Glutamatergic neuron (in vitro differentiated cells): ENCODE data around the gene REELD1. TPM values are rescaled to one million over a fixed set of nuclear protein-coding genes. Genes with fewer than 3 reads are reported as not detected.
A peak's percentile ranks its signal among the peaks of the same experiment; 100 is the strongest.

Source experiments
- DNase-seq: peaks from one replicate; pipeline ENCODE4 v3.0.0; 2022
- H3K27ac Mint-ChIP-seq: one replicate; pipeline ENCODE4 v1.8.0; 2020; ENCODE audit warnings: mild to moderate bottlenecking, mixed read lengths, inconsistent platforms; ENCODE audit not compliant: unreplicated experiment
- H3K27me3 Mint-ChIP-seq: one replicate; pipeline ENCODE4 v1.8.0; 2020; ENCODE audit warnings: mild to moderate bottlenecking, moderate library complexity, mixed read lengths, inconsistent platforms; ENCODE audit not compliant: unreplicated experiment
- H3K36me3 Mint-ChIP-seq: one replicate; pipeline ENCODE4 v1.8.0; 2020; ENCODE audit warnings: mild to moderate bottlenecking, mixed read lengths, inconsistent platforms; ENCODE audit not compliant: unreplicated experiment
- H3K4me1 Mint-ChIP-seq: one replicate; pipeline ENCODE4 v1.8.0; 2020; ENCODE audit warnings: mild to moderate bottlenecking, low read depth, mixed read lengths, inconsistent platforms; ENCODE audit not compliant: unreplicated experiment
- H3K4me3 Mint-ChIP-seq: one replicate; pipeline ENCODE4 v1.8.0; 2020; ENCODE audit warnings: mild to moderate bottlenecking, mixed read lengths, inconsistent platforms; ENCODE audit not compliant: unreplicated experiment
- H3K9me3 Mint-ChIP-seq: one replicate; pipeline ENCODE4 v1.8.0; 2020; ENCODE audit warnings: mild to moderate bottlenecking, moderate library complexity, mixed read lengths, inconsistent platforms; ENCODE audit not compliant: unreplicated experiment
- total RNA-seq: library from RNA; stranded (reverse); fragmentation: NEBNext Ultra II Directional; extraction: Animal tissue kit (Norgen Biotek cat#: 25700); gene quantifications from one replicate; pipeline ENCODE4 v1.2.1, GENCODE V29; 2021; ENCODE audit not compliant: unreplicated experiment
- TF ChIP-seq, protein P1 (sequence below): fragments of 200-600 bp; sonication (generic); IDR thresholded peaks from one replicate; pipeline ENCODE4 v1.5.0; 2021; ENCODE audit not compliant: partially characterized antibody, unreplicated experiment

The REELD1 gene
- total RNA-seq, 1 donor from 2014 or later: not detected

DNA sequence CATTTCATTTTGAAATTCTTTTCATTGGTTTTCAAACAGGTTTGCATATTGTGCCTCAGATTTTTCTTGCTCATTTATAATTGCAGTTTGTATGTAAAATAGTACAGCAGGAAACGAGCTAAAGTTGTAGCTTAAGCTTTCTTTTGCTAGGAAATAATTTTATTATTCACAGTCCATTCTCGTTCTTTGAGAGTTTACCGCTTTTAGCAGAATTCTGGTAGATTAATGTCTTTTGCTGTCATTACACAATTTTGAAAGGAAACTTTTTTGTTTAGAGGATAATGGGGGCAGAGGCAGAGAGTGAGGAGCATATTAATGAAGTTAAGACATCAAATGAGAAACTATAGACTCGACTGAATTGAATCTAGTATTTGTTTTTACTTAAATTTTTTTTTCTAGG lies 28.3 kb upstream of the REELD1 start:
- Mint-ChIP-seq H3K9me3 (no peaks in the 10 kb centered on the region), H3K27me3 (no peaks in the 10 kb centered on the region), H3K36me3 (no peaks in the 10 kb centered on the region), H3K4me3 (no peak overlapping the region), H3K27ac (no peak overlapping the region), H3K4me1 (peaks cover 7% of the 10 kb centered on the region)
- DNase-seq: no peak
- TF ChIP-seq, protein P1, sequence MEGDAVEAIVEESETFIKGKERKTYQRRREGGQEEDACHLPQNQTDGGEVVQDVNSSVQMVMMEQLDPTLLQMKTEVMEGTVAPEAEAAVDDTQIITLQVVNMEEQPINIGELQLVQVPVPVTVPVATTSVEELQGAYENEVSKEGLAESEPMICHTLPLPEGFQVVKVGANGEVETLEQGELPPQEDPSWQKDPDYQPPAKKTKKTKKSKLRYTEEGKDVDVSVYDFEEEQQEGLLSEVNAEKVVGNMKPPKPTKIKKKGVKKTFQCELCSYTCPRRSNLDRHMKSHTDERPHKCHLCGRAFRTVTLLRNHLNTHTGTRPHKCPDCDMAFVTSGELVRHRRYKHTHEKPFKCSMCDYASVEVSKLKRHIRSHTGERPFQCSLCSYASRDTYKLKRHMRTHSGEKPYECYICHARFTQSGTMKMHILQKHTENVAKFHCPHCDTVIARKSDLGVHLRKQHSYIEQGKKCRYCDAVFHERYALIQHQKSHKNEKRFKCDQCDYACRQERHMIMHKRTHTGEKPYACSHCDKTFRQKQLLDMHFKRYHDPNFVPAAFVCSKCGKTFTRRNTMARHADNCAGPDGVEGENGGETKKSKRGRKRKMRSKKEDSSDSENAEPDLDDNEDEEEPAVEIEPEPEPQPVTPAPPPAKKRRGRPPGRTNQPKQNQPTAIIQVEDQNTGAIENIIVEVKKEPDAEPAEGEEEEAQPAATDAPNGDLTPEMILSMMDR: no peak

DNA sequence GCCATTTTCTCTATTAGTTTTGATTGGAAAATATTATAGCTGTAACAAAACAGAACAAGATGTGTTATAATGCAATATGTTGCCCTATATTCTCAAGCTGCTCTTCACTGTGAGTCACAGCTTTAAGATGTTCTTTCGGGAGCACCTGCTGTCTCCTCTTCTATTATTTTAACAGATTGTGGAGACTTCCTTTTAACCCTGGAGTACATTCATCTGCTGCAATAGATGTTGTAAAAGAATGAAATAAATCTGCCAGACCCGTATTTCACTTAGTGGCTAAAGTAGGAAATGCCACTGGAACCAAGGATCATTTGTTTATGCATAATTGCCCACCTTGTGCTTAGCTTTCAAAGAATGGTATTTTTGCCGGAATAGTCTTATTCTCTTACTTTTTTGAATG lies 27.7 kb upstream of the REELD1 start:
- peak overlapping the region; percentile 36 for H3K27ac Mint-ChIP-seq
- no peak overlapping the region for H3K4me3 Mint-ChIP-seq
- no peaks in the 10 kb centered on the region for H3K36me3 Mint-ChIP-seq
- H3K9me3 Mint-ChIP-seq: no peaks in the 10 kb centered on the region
- DNase-seq: no peak
- TF ChIP-seq, protein P1: no peak
- H3K4me1 Mint-ChIP-seq: peaks cover 9% of the 10 kb centered on the region
- no peaks in the 10 kb centered on the region for H3K27me3 Mint-ChIP-seq

DNA sequence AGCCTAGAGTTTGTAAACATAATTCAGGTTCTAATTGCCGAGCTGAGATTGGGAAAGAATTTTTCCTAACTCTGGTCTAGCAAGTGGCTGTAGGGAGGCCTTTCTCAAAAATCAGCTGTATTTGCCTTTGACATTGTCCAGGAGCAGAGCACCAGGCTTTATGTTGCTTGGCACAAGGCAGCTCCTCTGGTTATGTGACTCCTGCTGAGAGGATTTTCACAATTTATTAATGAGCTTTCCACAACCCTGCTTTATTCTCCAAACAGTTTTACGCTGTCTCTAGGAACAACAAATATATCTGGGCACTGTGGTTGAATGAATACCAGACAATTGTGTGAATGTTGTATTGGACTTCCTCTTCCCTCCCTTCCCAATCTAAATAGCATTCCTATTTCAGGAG lies 23.9 kb upstream of the REELD1 start:
- Mint-ChIP-seq H3K27ac (no peak overlapping the region), H3K36me3 (no peaks in the 10 kb centered on the region), H3K4me3 (no peak overlapping the region), H3K27me3 (no peaks in the 10 kb centered on the region), H3K9me3 (no peaks in the 10 kb centered on the region), H3K4me1 (peaks cover 10% of the 10 kb centered on the region)
- DNase-seq: no peak
- TF ChIP-seq, protein P1: no peak

DNA sequence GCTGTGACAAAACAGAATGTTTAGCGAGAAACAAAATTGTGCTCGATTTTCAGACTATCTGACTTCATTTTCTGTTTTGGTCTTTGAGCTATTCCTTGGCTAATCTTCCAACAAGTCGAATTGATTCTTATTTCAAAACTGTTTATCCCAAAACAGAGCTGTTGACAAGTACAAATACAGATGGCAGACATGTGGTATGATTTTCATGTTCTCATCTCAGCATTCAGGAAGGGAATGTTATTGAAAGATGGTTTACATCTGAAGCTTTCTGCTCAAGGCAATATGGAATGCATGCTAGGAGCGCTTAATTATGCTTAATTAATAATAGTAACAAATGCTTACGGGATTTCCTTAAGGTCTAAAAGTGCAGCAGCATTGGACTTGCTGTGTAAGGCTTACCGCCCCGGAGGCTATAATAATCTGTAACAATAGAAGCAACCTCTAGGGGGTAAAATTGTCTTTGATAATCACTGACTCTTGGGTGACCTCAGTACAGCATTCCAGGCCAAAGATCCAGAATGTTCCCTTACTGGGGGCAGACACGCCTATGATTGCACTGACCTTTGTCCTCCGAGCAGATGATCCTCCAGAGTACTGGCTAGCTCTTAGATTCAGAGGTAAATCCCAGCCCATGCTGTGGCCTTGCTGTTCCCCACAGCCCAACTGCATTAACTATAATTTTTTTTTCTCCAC lies 22.4 kb upstream of the REELD1 start:
- H3K36me3 Mint-ChIP-seq: no peaks in the 10 kb centered on the region
- TF ChIP-seq, protein P1: no peak
- H3K4me3 Mint-ChIP-seq: no peak overlapping the region
- no peak for DNase-seq
- no peaks in the 10 kb centered on the region for H3K27me3 Mint-ChIP-seq
- peak overlapping the region; percentile 10 for H3K27ac Mint-ChIP-seq
- no peaks in the 10 kb centered on the region for H3K9me3 Mint-ChIP-seq
- peaks cover 7% of the 10 kb centered on the region for H3K4me1 Mint-ChIP-seq

DNA sequence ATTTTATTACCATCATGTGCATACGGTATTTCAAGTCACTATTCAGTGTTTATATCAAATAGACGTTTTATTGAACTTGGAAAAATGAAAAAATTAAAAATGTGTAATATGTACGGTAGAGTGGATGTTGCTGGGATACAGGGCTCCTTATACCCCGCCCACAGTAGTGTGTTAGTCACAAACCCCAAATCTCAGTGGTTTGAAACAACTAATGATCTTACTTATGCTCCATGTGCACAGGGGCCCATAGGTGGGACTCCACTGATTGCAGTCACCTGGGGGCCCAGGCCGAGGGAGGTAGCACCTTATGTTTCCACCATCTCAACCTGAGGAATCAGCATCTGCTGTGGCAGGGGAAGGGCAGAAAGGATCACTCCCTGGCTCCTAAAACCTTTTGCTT lies 20.7 kb upstream of the REELD1 start:
- TF ChIP-seq, protein P1: no peak
- no peaks in the 10 kb centered on the region for H3K36me3 Mint-ChIP-seq
- no peak overlapping the region for H3K4me3 Mint-ChIP-seq
- H3K4me1 Mint-ChIP-seq: peaks cover 7% of the 10 kb centered on the region
- H3K9me3 Mint-ChIP-seq: no peaks in the 10 kb centered on the region
- H3K27me3 Mint-ChIP-seq: no peaks in the 10 kb centered on the region
- DNase-seq: no peak
- no peak overlapping the region for H3K27ac Mint-ChIP-seq
